HG03135 (cell line): ENCODE data around the gene RNF208.

Source experiments
- ATAC-seq: cut with Tn5 transposase; IDR thresholded peaks from one replicate; pipeline ENCODE4 v1.9.1; 2021; ENCODE audit warnings: mild to moderate bottlenecking, moderate library complexity; ENCODE audit not compliant: unreplicated experiment

The RNF208 gene

DNA sequence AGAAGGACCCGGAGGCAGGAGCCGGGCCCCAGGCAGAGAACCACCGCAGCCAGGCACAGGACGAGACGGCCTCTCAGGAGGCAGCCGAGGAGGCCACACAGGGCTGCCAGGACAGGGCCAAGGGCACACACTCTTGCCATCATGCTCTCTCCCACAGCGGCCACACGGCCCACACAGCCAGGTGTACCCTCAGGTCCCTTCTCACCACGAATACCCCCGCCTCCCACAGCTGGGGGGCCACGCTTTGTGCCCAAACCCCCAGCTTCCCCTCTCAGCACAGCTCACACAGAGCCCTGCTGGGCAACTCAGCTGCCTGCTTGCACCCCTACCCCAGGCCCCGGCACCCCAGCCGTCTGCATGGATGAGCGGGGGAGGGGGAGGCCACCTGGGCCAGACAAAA, 28.3 kb downstream of the RNF208 start:
- ATAC-seq, result no peak

DNA sequence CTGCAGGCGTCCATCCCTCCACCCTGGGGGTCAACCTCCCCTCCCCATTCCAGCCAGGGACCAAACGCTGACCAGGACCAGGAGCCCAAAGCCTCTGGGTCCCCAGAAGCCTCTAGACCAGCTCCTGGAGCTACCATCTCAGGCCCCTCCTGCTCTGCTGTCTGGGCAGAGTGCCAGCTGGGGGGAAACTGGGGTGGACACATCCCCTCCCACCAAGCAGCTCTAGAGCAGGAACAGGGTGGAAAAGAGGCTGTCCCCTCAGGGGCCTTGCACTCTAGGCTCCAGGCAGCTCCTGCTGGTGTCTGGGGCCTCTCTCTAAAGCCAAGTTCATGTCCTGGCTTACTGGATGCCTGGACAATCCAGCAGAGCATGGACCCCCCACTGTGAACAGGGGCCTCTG, 29.2 kb downstream of the RNF208 start:
- ATAC-seq, result no peak

DNA sequence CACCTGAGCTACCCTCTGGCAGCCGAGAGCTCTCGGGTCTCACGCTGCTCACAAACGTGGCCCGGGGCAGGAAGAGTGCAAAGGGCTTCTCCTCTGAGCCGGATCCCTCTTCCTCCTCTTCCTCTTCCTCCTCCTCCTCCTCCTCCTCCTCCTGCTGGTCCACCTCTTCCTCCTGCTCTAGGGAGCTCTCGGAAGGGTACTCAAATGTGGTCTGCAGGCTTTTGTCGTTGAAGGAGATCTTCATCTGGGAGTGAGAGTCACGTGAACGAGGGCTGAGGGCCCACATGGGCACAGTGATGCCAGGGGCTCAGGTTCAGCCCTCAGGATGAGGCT, 29.6 kb downstream of the RNF208 start:
- ATAC-seq, result no peak

DNA sequence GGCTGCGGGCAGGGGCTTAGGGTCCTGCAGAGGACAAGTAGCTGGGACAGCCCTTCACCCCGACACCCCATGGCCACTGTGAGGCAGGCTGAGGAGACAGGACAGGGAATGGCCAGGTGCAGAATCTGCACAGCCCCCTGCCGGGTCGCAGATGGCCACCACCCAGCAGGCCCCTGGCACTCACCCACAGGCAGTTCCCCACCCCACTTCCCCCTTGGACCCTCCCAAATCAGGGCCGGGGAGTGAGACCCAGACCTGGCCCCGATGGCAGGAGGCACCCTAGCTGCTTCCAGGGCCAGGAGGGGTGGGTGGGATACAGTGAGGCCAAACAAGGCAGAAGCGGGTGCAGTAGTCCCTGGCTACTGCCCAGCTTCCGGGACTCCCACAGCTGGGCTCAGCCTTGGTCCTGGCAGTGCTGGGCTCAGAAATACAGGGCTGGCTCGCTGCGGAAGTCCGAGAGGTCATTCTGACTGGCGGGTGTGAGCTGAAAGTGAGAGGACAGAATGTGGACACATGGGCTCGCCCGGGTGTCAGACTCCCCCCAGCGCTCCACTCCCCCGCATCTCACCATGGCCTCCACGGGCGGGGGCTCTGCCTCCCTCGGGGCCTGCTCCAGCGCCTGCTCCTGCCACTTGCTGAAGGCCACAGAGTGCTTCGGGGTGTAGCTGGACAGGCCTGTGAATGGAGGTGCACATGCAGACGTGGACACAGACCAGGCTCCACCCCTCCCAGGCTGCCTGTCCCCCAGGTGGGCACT, 30.2 kb downstream of the RNF208 start:
- no peak for ATAC-seq

- no peak for ATAC-seq
These were observed 30.8 kb downstream of the RNF208 start for GRCh38 chr9:137191245-137191644.

DNA sequence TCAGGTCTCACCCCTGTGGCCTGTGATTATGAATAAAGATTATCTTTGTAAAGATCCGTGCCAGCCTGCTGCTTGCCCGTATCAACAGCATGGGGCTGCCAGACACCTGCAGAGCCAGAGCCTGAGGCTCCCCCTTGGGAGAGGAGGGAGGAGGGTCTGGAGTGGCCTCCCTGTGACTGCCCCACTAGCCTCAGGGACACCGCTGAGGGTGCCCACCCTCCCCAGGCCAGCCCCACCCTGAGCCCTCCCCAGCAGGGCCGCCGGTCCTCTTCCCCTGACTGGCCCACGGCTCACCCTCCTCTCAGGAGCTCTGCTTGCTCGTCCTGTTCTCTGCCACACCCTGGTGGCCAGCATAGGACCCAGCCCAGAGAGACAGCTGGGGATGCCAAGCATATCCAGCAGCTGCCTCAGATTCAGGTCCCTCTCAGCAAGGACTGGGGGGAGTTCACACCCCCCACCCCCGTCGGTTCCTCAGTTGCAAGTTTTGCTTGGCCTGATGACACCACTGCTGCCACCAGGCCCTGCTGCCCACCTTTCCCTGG, 31.7 kb downstream of the RNF208 start:
- no peak for ATAC-seq

GRCh38 chr9:137189297-137190295, 32.4 kb downstream of the RNF208 start:
- ATAC-seq, result no peak

DNA sequence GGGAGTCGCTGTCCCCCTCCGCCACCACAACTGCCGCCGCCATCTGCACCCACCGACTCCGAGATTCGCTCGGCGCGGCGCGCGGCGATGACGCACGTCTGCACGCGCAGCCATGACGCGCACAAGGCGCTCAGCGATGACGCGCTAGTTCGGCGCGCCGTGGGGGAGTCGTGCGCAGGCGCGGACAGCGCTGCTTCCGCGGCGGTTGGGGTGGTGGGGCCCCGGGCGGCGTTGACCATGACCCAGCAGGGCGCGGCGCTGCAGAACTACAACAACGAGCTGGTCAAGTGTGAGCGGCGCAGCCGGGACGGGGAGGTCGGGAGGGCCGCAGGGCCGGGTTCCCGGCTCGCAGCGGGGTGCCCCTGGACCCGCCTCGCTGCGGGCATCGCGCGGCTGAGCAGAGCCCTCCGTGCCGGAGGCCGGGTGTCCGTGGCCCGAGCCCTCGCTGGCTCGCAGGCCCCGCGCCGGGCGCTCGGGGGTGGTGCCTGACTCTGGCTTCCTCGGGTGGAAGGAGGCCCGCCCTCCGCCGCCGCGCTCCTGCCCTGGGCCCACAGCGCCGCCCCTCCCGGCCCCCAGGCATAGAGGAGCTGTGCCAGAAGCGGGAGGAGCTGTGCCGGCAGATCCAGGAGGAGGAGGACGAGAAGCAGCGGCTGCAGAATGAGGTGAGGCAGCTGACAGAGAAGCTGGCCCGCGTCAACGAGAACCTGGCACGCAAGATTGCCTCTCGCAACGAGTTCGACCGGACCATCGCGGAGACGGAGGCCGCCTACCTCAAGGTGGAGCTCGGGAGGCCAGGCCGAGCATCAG, 33.3 kb downstream of the RNF208 start, which contains the start of the genes ANAPC2 and SSNA1:
ANAPC2 (minus strand) TSS at position 71 of the 807 bp plus-strand sequence; CDS start at position 43, 28 bp downstream.
SSNA1 (plus strand) TSS at position 187 of the 807 bp plus-strand sequence; CDS start at position 238, 51 bp downstream.
- peak; percentile 71 for ATAC-seq

- ATAC-seq, result peak; percentile 7
These were observed 34.0 kb downstream of the RNF208 start for GRCh38 chr9:137188086-137188489.

DNA sequence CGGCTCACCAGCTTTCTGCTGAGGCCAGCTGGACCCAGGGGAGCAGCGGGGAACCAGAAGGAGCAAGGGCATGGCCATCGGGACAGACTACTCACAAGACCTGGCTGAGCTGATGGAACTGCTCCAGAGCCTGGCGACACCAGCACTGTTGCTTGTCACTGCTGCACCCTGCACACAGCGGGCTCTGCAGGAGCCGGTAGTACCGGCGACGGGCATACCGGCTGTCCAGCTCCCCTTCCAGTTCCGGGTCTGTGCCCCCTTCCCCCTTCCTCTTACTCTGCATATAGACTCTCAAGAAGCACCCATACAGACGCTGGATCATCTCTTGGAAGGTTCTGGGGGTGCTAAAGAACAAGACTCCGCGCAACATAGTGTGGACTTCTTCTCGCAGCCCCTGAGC, 34.7 kb downstream of the RNF208 start:
- no peak for ATAC-seq

- no peak for ATAC-seq
These were observed 35.7 kb downstream of the RNF208 start for GRCh38 chr9:137186385-137186784.

DNA sequence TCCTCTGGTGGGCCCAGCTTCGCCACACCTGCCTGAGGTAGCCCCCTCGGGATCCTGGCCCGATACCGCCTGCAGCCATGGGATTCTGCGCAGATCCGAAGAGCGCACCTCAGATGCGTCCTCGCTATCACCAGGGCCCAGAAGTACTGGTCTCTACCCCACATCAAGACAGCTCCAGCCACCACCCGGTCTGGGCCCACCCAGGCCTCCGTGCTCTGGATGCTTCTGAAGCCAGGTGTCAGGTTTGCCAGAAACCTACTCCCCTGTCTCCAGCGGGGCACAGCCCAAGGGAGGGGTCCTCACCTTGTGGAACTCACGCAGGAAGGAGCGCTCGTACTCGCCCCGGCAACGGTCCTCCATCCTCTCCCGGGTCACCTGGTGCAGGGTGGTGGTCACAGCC, 36.1 kb downstream of the RNF208 start:
- ATAC-seq, result no peak

DNA sequence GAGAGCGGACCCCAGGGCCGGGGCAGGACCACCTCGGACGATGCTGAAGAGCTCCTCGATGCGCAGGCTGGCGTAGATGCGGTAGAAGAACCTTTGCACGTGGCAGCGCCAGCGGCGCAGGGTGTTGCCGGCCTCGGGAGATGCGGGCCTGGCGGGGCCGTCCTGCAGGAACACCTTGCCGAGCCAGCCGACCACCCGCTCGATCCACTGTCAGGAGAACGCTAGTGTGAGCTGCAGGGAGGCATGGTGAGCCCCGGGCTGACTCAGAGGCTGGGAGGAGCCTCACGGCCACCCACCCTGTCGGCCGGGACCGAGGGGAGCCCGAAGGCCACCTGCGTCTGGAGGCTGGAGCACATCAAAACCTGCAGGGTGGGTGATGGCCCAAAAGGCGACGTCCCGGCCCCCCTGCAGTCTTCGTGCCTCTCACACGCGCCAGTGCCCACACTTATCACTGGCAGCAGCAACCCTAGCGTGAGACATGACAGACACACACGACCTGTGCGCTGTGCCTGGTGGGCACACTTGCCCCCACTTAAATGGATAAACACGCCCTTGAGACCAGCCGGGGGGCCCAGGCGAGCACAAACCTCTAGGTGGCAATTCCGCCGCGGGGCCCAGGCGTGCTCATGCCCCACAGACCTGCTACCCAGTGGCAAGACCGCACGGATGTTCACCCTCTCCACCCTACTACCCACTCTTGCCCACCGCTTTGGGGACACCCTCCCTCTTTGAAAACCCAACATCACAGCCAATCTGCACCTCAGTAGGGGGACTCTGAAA, 37.0 kb downstream of the RNF208 start:
- ATAC-seq, result no peak

GRCh38 chr9:137183980-137184595, 38.0 kb downstream of the RNF208 start:
- no peak for ATAC-seq

- no peak for ATAC-seq
These were observed 39.2 kb downstream of the RNF208 start for GRCh38 chr9:137182836-137183235.

GRCh38 chr9:137181680-137182079, 40.4 kb downstream of the RNF208 start:
- ATAC-seq, result no peak

DNA sequence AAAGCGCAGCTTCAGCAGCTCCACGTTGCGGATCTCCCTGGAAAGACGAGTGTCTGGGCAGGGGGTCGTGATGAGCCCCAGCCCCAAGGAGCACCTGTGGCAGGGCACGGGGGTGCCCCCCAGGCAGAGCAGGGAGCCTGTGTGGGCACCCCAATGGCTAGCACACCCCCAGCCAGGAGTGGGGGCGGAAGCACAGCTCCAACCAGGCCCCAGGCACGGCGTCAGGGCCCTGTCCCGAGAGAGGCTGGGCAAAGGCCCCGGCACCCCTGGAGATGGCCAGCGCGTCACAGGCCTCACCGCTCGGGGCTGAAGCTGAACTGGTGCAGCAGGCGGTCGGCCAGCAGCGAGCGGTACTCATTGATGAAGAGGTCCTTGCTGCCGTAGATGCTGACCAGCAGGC, 41.5 kb downstream of the RNF208 start:
- ATAC-seq, result no peak

DNA sequence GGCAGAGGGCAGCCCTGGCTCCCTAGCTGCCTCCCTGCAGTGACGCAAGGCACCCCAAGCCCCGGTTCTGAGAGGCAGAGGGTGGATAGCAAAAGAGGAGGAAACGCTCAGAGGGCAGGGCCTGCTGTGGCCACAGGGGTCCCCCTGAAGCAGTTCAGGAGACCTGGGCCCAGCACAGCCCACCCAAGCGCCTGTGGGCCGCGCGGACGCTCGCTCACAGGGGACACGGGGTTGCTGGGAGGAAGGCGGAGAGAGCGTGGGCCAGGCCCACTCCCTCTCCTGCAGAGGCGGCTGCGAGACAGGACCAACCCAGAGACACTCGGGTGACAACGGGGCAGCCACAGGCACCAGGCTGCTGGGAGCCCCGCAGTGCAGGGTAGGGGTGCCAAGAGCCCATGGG, 42.3 kb downstream of the RNF208 start:
- ATAC-seq, result no peak

GRCh38 chr9:137178939-137179630, 43.0 kb downstream of the RNF208 start:
- no peak for ATAC-seq
